Endothelial cell of umbilical vein (primary cell): Measurements from ENCODE around the gene PLXNA4. TPM values are rescaled to one million over a fixed set of nuclear protein-coding genes. Genes with fewer than 3 reads are reported as not detected.

Experiments used
- BruUV-seq: library from RNA; stranded (reverse); fragments of 400-500 nt; replicated peaks from 2 replicates; lab custom pipeline; 2021; lab: Mats Ljungman, UMichigan
- CTCF ChIA-PET: fragments of 300-600, 350-600 bp; sonication (Branson Sonifier 250); formaldehyde crosslinking; loops from one replicate; lab custom pipeline; 2021; ENCODE audit warnings: antibody characterized with exemption, inconsistent platforms; lab: Charles Lee
- POLR2A ChIA-PET: fragments of 300-600, 350-600 bp; sonication (Branson Sonifier 250); formaldehyde crosslinking; loops from one replicate; lab custom pipeline; 2021; ENCODE audit warnings: antibody characterized with exemption, inconsistent platforms; lab: Charles Lee
- DNase-seq: peaks from one replicate; pipeline ENCODE4 v3.0.0-alpha.2; 2011; ENCODE audit warnings: low read depth, low spot score
- FAIRE-seq: peaks from 2 replicates; lab custom pipeline; 2011; peaks lifted over from hg19 to GRCh38; lab: Jason Lieb, UNC
- H2AFZ ChIP-seq: 2 replicates; pipeline ENCODE4 v1.6.0; 2012; ENCODE audit warnings: low read depth, low read length, control low read depth, inconsistent platforms
- H3K27ac ChIP-seq: 2 replicates; pipeline ENCODE4 v1.5.1; 2011; ENCODE audit warnings: low read depth, mild to moderate bottlenecking, control low read depth, low read length, moderate library complexity; ENCODE audit not compliant: insufficient read depth
- H3K27me3 ChIP-seq, 2 experiments: 2 replicates each; pipeline versions ENCODE4 v1.6.0 to v1.6.1; 2011; ENCODE audit warnings: low read length in 2 of 2, mixed read lengths in 1 of 2; ENCODE audit not compliant: control insufficient read depth in 2 of 2, insufficient read depth in 2 of 2
- H3K36me3 ChIP-seq, 2 experiments: 2 replicates in 1 of 2; 3 replicates in 1 of 2; pipeline ENCODE4 v1.5.1; 2011; ENCODE audit warnings: low read length in 2 of 2, mild to moderate bottlenecking in 1 of 2, moderate library complexity in 1 of 2; ENCODE audit not compliant: control insufficient read depth in 2 of 2, insufficient read depth in 2 of 2; ENCODE audit errors: extremely low read depth in 1 of 2
- H3K4me1 ChIP-seq: 3 replicates; pipeline ENCODE4 v1.5.1; 2011; ENCODE audit warnings: mild to moderate bottlenecking, low read length; ENCODE audit not compliant: control insufficient read depth, insufficient read depth; ENCODE audit errors: extremely low read depth
- H3K4me2 ChIP-seq: 2 replicates; pipeline ENCODE4 v1.6.1; 2011; ENCODE audit warnings: low read length, control low read depth, mixed read lengths; ENCODE audit not compliant: insufficient read depth
- H3K4me3 ChIP-seq, 3 experiments: fragments of 200-600 bp in 1 of 3; sonication (generic), shearing (Covaris generic) in 1 of 3; replicated peaks in 1 of 3; 2 replicates each; pipeline ENCODE4 v1.5.1; 2011 to 2016; ENCODE audit warnings: control low read depth in 3 of 3, low read length in 3 of 3, mild to moderate bottlenecking in 2 of 3, inconsistent platforms in 1 of 3, low read depth in 1 of 3, moderate library complexity in 1 of 3; ENCODE audit not compliant: insufficient read depth in 1 of 3
- H3K79me2 ChIP-seq: 2 replicates; pipeline ENCODE4 v1.6.0; 2012; ENCODE audit warnings: low read length, inconsistent platforms; ENCODE audit not compliant: control insufficient read depth, insufficient read depth
- H3K9ac ChIP-seq: replicated peaks from 2 replicates; pipeline ENCODE3; 2011; ENCODE audit warnings: low read length, control low read depth; ENCODE audit not compliant: insufficient read depth; ENCODE audit errors: extremely low read depth
- H3K9me1 ChIP-seq: replicated peaks from 3 replicates; pipeline ENCODE4 v1.6.0; 2011; ENCODE audit warnings: mild to moderate bottlenecking, low read length; ENCODE audit not compliant: control insufficient read depth, insufficient read depth; ENCODE audit errors: extremely low read depth
- H3K9me3 ChIP-seq: replicated peaks from 2 replicates; pipeline ENCODE4 v1.5.1; 2012; ENCODE audit warnings: low read length, inconsistent platforms; ENCODE audit not compliant: control insufficient read depth, insufficient read depth
- H4K20me1 ChIP-seq: replicated peaks from 2 replicates; pipeline ENCODE3; 2011; ENCODE audit warnings: mild to moderate bottlenecking, low read length; ENCODE audit not compliant: control insufficient read depth, insufficient read depth; ENCODE audit errors: extremely low read depth
- EZH2 ChIP-seq: IDR thresholded peaks from 2 replicates; pipeline ENCODE4 v1.6.1; 2012; ENCODE audit warnings: borderline replicate concordance, low read depth, mild to moderate bottlenecking, moderate library complexity, low read length, inconsistent platforms; ENCODE audit not compliant: severe bottlenecking
- FOS ChIP-seq: IDR thresholded peaks from 2 replicates; pipeline ENCODE4 v1.6.1; 2011; ENCODE audit warnings: mild to moderate bottlenecking, low read length, moderate library complexity, borderline replicate concordance; ENCODE audit not compliant: insufficient read depth
- GATA2 ChIP-seq: IDR thresholded peaks from 2 replicates; pipeline ENCODE4 v1.7.0; 2011; ENCODE audit warnings: low read depth, mild to moderate bottlenecking, moderate library complexity, mixed read lengths, low read length; ENCODE audit not compliant: insufficient read length, insufficient read depth
- JUN ChIP-seq: IDR thresholded peaks from 2 replicates; pipeline ENCODE4 v1.6.1; 2011; ENCODE audit warnings: borderline replicate concordance, low read depth; ENCODE audit not compliant: insufficient read length, insufficient read depth
- MAX ChIP-seq: IDR thresholded peaks from 2 replicates; pipeline ENCODE4 v1.6.1; 2011; ENCODE audit not compliant: insufficient read depth, insufficient read length
- MYC ChIP-seq: IDR thresholded peaks from one replicate; pipeline ENCODE4 v1.6.1; 2011; ENCODE audit warnings: mild to moderate bottlenecking, low read depth, low read length
- POLR2A ChIP-seq: IDR thresholded peaks from 2 replicates; pipeline ENCODE4 v1.6.1; 2012; ENCODE audit warnings: low read depth, mild to moderate bottlenecking, control low read depth, low read length
- POLR2AphosphoS5 ChIP-seq: IDR thresholded peaks from 2 replicates; pipeline ENCODE4 v1.6.1; 2012; ENCODE audit warnings: low read depth, mild to moderate bottlenecking, control low read depth, low read length, moderate library complexity; ENCODE audit not compliant: insufficient read depth
- dilution Hi-C: fragments of 300-500 bp; cut with MboI; formaldehyde crosslinking; loops from one replicate; pipeline ENCODE4 v1.15.0; 2019; ENCODE audit warnings: low sequenced_read_pairs; ENCODE audit not compliant: extremely low pct_ligation_motif_present
- intact Hi-C: fragments of 100-400 bp; cut with micrococcal nuclease; formaldehyde crosslinking; loops from one replicate; pipeline ENCODE4 v1.10.0; 2022
- polyA plus RNA-seq, 4 experiments: library from polyadenylated mRNA; depleted of rRNA in 3 of 4; stranded (reverse) in 3 of 4; unstranded in 1 of 4; fragments of >200 nt; gene quantifications; 2 replicates each; pipeline versions ENCODE4 v1.2.1 to v1.2.3, GENCODE V29; 2011 to 2012; ENCODE audit warnings: missing spikeins in 1 of 4
- total RNA-seq: library from RNA; stranded (reverse); gene quantifications from 2 replicates; pipeline ENCODE4 v1.2.3, GENCODE V29; 2021
- TF ChIP-seq, protein P1 (sequence below), 2 donors: IDR thresholded peaks; 1 replicate in 1 of 2; 2 replicates in 1 of 2; pipeline ENCODE4 v1.5.1; 2011; ENCODE audit warnings: low read length in 2 of 2, mild to moderate bottlenecking in 2 of 2, moderate library complexity in 2 of 2, control low read depth in 1 of 2, inconsistent platforms in 1 of 2, low read depth in 1 of 2; ENCODE audit not compliant: insufficient read depth in 1 of 2; ENCODE audit errors: extremely low read depth in 1 of 2

Gene PLXNA4
- total and polyA plus RNA-seq, 2 donors (not counting 3 experiments of a cell fraction or from before 2014, with no cell fraction given), result 12.1 to 20.4 TPM

DNA sequence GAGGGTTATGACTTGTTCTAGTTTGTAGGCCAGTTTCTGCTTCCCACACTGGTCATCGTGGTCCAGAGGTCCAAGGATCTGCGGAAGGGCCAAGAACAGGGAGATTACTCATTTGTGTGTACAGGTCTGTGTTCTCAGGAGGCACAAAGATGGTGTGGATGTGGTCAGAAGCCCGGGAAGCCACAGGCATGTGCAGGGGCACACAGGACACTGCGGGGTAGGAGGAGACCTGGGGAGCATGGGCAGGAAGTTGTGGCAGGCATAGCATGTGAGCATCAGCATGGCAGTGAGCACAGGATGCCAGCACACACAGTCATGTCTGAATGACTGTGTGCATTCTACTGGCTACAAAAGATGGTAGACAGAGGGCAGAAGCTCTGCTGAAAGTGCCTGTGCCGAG, 445.8 kb downstream of the PLXNA4 start:
- ChIA-PET POLR2A (no interaction called here), CTCF (no interaction called here)
- Histone ChIP-seq H4K20me1 (no peaks in the 10 kb centered on the region), H3K79me2 (no peaks in the 10 kb centered on the region), H3K4me3 (no peak overlapping the region), H3K27me3 (no peaks in the 10 kb centered on the region), H2AFZ (no peak overlapping the region), H3K4me1 (no peaks in the 10 kb centered on the region), H3K4me2 (no peak overlapping the region), H3K9me1 (no peaks in the 10 kb centered on the region), H3K27ac (no peak overlapping the region), H3K9ac (no peak overlapping the region), H3K36me3 (peaks cover 0 to 39% of the 10 kb centered on the region in 2 experiments), H3K9me3 (no peaks in the 10 kb centered on the region)
- dilution Hi-C loops (no loop called here), intact Hi-C loops (no loop called here)
- BruUV-seq, result no TSS peak
- no peak for FAIRE-seq
- DNase-seq, result no peak
- TF ChIP-seq MYC (no peak), MAX (no peak), JUN (no peak), POLR2A (no peak), GATA2 (no peak), POLR2AphosphoS5 (no peak), EZH2 (no peak), FOS (no peak)
- TF ChIP-seq, protein P1, sequence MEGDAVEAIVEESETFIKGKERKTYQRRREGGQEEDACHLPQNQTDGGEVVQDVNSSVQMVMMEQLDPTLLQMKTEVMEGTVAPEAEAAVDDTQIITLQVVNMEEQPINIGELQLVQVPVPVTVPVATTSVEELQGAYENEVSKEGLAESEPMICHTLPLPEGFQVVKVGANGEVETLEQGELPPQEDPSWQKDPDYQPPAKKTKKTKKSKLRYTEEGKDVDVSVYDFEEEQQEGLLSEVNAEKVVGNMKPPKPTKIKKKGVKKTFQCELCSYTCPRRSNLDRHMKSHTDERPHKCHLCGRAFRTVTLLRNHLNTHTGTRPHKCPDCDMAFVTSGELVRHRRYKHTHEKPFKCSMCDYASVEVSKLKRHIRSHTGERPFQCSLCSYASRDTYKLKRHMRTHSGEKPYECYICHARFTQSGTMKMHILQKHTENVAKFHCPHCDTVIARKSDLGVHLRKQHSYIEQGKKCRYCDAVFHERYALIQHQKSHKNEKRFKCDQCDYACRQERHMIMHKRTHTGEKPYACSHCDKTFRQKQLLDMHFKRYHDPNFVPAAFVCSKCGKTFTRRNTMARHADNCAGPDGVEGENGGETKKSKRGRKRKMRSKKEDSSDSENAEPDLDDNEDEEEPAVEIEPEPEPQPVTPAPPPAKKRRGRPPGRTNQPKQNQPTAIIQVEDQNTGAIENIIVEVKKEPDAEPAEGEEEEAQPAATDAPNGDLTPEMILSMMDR (IDR thresholded peaks at IDR 0.05; ENCODE audit: extremely low read depth in 1 of 2, insufficient read depth in 1 of 2, low read depth in 1 of 2, low read length in 2 of 2), result no peak
